ENCODE data around the gene CLEC16A.

CLEC16A gene

GRCh38 chr16:11047939-11048800 is 103.8 kb downstream of the CLEC16A start:
- DNase-seq = no peak

DNA sequence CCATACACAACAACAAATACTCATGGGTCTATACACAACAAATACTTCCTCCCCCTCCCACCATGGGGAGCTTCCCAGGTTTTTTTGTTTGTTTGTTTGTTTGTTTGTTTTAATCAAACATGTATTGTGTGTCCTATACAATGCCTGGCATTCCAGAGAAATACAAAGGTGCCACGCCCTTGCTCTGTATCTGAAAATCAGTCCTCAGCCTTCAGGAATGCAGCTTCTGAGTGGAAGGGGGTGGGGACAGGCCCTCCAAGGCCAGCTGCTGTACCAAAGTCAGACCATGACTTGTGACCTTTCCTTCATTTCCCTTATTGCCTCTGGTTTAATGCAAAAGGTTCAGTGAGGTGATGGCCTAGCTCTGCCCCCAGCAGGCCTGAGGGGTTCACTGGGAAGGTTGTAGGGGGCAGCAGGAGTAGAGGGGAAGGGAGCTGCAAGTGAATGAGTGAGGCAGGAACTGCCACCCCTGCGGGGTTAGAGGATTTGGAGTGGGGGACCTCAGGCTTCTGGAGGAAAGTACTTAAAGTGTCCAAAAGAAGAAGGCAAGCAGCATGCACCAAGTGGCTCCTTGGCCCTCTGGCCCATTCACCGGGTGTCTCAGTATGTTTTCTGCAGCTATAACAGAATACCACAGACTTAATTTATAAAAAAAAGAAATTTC is 105.2 kb downstream of the CLEC16A start:
- no peak for DNase-seq

GRCh38 chr16:11050536-11050935 is 106.2 kb downstream of the CLEC16A start:
- no peak for DNase-seq

DNA sequence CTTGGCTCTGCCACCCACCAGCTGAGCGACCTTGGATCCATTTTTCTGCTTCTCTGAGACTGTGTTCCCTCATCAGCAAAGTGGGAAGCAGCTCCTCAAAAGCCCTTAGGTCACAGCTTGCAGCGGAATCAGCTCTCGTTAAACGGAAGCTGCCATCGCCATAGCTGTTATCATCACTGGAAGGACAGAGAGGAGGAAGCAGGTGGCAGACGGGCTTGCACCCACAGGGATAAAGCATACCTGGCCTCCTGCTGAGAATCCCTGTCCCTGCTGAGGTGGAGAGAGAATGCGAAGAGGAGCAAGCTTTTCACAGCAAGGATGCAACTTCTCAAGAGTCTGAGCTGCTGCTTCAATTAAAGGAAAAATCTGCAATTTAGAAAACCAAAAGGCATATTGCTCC is 106.6 kb downstream of the CLEC16A start:
- DNase-seq = no peak

GRCh38 chr16:11051430-11051829 is 107.1 kb downstream of the CLEC16A start:
- no peak for DNase-seq

GRCh38 chr16:11051879-11052808 is 107.8 kb downstream of the CLEC16A start:
- DNase-seq = no peak

GRCh38 chr16:11053916-11054460 is 109.6 kb downstream of the CLEC16A start:
- DNase-seq = no peak

DNA sequence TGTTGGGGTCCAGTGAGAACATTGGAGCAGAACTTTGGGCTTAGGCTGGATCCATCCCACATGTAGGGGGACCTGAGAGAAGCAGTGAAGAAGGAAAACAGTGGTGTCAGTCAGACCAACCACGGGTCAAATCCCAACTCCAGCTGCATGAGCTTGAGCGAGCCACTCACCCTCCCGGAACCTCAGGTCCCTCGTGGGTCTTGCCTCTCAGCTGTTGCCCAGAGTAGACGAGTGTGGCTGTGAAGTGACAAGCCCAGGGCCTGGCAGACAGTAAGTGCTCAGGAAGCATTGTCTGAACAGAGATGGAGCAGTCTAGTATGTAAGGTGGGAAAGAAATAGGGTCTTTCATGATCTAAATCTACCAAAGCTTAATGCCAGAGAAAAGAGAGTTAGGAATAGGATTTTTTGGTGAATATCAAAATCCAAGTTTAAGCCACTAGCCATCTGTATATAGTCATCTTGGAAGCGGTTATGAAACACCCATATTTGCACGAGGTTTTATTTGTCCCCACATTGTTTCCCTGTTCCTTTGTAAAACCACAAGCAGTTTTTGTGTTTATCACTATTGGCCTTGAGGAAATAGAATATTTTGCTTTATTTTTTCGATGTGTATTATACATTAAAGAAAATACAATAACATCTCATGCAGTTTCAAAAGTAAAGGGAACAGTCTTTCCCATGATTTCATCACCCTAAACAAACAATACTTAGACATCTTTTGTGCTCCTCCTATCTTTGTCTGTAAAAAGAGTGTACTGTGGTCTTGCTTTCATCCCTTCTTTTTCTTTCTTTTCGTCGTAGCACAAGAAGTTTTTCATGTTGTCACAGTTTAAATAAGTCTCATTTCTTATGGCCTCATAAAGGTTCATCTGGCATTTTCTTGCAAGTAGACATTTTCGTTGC is 112.0 kb downstream of the CLEC16A start:
- DNase-seq = no peak

GRCh38 chr16:11056993-11057649 is 112.8 kb downstream of the CLEC16A start:
- no peak for DNase-seq

- no peak for DNase-seq
Observed at GRCh38 chr16:11057711-11058345, 113.5 kb downstream of the CLEC16A start.

DNA sequence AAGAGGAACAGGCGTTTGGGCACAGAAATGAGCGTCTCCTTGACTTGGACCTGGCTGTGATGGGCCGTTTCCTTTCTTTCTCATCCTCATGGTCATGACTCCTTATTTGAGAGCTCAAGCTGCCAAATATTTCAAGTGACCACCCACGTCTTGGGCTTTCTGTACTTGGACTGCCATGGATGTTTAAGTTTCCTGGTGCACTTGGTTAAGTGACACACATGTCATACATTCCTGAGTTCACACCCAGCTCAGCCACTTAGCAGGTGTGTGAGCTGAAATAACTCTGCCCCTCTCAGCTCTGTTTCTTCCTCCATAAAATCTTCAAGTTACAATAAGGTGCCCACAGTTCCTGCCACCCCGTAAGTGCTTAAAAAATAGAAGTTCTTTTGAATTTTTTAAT is 114.5 kb downstream of the CLEC16A start:
- DNase-seq = no peak

DNA sequence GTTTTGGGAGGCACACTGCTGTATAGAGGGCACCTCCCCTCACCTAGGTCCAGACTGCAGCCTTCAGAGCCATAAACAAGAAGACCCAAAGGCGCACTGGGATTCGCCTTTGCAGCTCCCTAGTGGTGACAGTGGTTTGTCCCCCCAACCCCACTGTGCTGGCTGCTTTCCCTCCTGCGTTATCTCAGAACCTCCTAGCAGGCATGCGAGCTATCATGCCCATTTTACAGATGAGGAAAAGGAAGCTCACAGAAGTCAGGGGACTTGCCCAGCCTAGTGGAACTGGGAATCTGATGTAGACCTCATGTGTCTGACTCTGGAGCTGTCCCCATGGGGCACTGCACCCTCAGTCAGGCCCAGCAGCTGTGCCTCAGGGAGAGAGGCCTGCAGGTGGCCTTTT is 115.2 kb downstream of the CLEC16A start:
- no peak for DNase-seq

- DNase-seq = no peak
Observed at GRCh38 chr16:11060364-11060763, 116.0 kb downstream of the CLEC16A start.

- DNase-seq = no peak
Observed at GRCh38 chr16:11060842-11061241, 116.5 kb downstream of the CLEC16A start.

GRCh38 chr16:11061629-11062270 is 117.4 kb downstream of the CLEC16A start:
- DNase-seq = no peak

- no peak for DNase-seq
Observed at GRCh38 chr16:11063448-11064201, 119.3 kb downstream of the CLEC16A start.

DNA sequence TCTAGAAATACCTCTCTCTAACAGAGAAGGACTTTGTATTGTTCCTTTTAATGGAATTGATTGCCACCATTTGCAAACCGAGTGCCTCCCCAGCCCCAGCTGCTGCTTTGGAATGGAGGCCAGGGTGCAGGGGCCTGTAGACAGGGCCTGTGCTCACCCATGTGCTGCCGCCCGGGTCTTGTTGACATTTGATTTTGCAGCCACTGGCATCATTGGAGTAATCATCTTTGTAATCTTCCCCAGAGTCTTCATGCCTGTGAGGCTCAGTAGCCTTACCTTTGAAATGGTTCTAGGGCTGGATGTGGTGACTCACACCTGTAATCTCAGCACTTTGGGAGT is 119.8 kb downstream of the CLEC16A start:
- no peak for DNase-seq

GRCh38 chr16:11064851-11065250 is 120.5 kb downstream of the CLEC16A start:
- DNase-seq = no peak

- no peak for DNase-seq
Observed at GRCh38 chr16:11066261-11066870, 122.0 kb downstream of the CLEC16A start.
